Activated naive CD8-positive, alpha-beta T cell treated with anti-CD3 and anti-CD28 coated beads, Interleukin-2, amount 50 U/mL, for 24 hours (primary cell): ENCODE measurements around the gene ABHD14A.
A peak's percentile ranks its signal among the peaks of the same experiment; 100 is the strongest.

Experiments
- ATAC-seq: fragments of 150-1000 bp; cut with Tn5 transposase; one replicate; pipeline ENCODE4 v1.10.0; 2021
- DNase-seq: peaks from one replicate; pipeline ENCODE4 v3.0.0; 2021
- H3K27ac Mint-ChIP-seq: one replicate; pipeline ENCODE4 v1.8.0; 2021; ENCODE audit warnings: mild to moderate bottlenecking, mixed read lengths
- H3K27me3 Mint-ChIP-seq: one replicate; pipeline ENCODE4 v1.8.0; 2021; ENCODE audit warnings: mixed read lengths
- H3K36me3 Mint-ChIP-seq: one replicate; pipeline ENCODE4 v1.8.0; 2021; ENCODE audit warnings: low read depth, mixed read lengths
- H3K4me1 Mint-ChIP-seq: one replicate; pipeline ENCODE4 v1.8.0; 2021; ENCODE audit warnings: mixed read lengths
- H3K4me3 Mint-ChIP-seq: one replicate; pipeline ENCODE4 v1.8.0; 2021; ENCODE audit warnings: mild to moderate bottlenecking, moderate library complexity, mixed read lengths
- H3K9me3 Mint-ChIP-seq: one replicate; pipeline ENCODE4 v1.8.0; 2021; ENCODE audit warnings: mixed read lengths

ABHD14A gene

DNA sequence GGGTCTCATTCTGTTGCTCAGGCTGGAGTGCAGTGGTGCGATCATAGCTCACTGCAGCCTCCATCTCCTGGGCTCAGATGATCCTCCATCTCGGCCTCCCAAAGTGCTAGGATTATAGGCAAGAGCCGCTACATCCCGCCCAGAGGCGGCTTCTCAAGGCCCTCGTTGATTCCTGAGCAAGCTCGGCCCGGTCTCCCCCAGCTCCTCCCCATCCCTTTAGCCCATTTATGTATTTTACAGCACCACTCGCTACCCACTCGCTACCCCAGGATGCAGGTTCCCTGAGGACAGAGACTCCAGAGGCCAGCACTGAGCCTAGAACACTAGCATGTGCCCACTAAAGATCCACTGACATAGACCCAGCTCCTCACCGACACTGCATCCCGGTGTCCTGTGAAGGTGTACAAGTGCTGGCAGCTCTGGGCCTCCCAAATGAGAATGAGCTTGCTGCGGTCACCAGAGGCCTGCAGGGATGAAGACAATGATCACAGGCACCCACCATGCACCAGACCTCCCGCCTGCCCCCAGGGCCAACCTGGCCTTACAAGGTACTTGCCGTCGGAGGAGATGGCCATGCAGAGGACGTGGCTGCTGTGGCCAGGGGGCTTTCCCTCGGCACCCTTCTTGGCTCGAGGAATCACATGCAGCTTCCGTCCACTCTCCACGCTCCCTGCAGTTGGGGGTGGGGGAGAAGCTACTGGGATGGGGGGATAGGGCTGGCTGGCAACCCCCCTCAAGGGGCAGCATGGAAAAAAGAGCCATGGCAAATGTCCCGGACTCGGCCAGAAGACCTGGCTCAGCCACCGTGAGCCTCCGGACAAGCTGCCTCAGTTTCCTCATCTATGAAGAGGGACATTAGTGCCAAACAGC is 38.7 kb upstream of the ABHD14A start:
- H3K4me1 Mint-ChIP-seq = peaks cover 23% of the 10 kb centered on the region
- ATAC-seq (no peak), DNase-seq (no peak)
- peaks cover 39% of the 10 kb centered on the region for H3K36me3 Mint-ChIP-seq
- no peaks in the 10 kb centered on the region for H3K27me3 Mint-ChIP-seq
- H3K4me3 Mint-ChIP-seq = no peak overlapping the region
- no peak overlapping the region for H3K27ac Mint-ChIP-seq
- H3K9me3 Mint-ChIP-seq = no peaks in the 10 kb centered on the region

DNA sequence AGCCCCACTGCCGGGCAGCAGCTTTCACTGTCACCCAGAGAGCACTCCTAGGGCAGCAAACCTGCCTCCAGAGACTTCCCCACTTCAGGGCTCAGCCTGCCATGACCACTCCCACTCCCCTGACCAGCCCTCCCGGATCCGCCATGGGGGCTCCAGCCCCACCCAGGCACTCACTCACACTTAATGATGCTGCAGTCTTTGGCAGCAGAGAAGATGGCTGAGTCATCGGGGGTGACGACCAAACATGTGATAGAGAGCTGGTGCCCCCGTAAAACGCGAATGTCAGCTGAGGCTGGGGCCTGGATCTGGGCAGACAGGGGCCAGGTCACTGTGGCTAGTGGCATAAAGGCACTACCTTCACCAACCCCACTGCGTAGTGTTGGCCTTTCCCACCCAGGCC is 37.9 kb upstream of the ABHD14A start:
- H3K9me3 Mint-ChIP-seq = no peaks in the 10 kb centered on the region
- no peak overlapping the region for H3K27ac Mint-ChIP-seq
- DNase-seq = no peak
- H3K4me3 Mint-ChIP-seq = no peak overlapping the region
- peaks cover 33% of the 10 kb centered on the region for H3K36me3 Mint-ChIP-seq
- ATAC-seq = no peak
- H3K27me3 Mint-ChIP-seq = no peaks in the 10 kb centered on the region
- H3K4me1 Mint-ChIP-seq = peaks cover 23% of the 10 kb centered on the region

DNA sequence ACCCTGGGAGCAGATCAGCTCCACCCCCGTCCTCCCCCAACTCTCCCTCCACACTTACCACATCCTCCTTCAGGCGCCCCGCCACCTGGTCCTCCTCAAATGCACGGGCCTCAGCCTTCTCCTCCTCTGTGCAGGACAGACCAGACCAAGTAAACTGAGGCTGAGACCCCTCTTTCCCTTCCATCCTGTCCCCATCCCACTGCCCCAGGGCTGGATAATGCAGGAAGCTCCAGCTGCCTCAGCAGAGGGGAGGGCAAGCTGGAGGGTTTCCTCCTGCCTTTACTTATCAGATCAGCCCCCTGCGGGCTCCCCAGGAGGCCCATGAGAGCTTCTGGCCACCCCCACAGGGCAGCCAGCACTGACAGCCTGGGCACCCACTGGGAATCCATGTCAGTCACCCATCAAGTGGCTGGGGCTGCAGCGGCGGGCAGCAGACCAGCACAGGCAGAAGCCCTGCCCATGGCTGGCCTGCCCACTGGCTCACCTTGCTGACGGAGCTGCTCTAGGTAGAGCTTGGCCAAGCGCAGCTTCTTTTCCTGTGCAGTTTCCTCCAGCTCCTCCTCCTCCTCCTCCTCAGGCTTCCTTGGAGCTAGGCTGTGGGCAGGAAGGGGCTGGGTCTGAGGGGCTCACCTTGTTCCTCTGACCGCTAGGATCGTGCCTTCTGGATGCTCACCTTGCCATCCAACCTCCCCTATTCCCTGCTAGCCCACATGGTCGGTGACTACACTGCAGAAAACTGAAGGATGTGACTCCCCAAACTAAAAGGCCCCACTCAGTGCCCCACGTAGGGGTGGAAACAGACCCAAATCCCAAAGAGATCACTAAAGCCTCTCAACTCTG is 37.0 kb upstream of the ABHD14A start:
- DNase-seq (no peak), ATAC-seq (no peak)
- no peak overlapping the region for H3K4me3 Mint-ChIP-seq
- peaks cover 28% of the 10 kb centered on the region for H3K4me1 Mint-ChIP-seq
- no peak overlapping the region for H3K27ac Mint-ChIP-seq
- no peaks in the 10 kb centered on the region for H3K9me3 Mint-ChIP-seq
- H3K36me3 Mint-ChIP-seq = peaks cover 31% of the 10 kb centered on the region
- H3K27me3 Mint-ChIP-seq = no peaks in the 10 kb centered on the region

DNA sequence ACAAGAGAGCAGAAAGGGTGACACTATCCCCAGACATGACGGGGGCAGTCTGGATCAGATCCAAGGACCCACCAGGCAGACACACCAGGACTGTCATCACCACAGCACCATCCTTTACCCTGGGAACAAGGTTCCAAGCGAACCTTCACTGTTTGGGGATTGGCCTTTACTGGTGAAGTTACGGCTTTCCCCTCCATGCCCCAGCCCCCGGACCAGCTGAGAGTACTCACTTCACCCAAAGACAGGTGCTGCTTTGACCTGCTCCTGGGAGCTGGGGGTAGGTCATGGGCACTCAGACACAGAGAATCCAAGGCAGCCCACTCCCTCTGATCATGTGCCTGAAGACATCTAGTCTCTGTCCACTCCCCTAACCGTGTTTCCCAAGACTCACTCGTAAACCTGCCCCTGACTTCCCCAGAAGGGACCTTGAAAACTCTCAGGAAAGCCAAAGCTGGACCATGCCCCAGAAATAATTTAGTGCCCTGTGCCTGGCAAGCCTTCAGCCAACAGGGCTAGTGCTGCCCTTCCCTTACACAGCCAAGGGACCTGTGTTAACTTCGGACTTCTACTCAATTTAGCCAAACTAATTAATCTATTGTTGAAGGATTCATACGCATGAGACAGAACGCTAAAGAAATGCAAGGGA is 36.0 kb upstream of the ABHD14A start:
- Mint-ChIP-seq H3K36me3 (peaks cover 26% of the 10 kb centered on the region), H3K4me3 (peak overlapping the region; percentile 18), H3K4me1 (peaks cover 32% of the 10 kb centered on the region), H3K27me3 (no peaks in the 10 kb centered on the region), H3K9me3 (no peaks in the 10 kb centered on the region), H3K27ac (peak overlapping the region; percentile 17)
- no peak for ATAC-seq
- no peak for DNase-seq

DNA sequence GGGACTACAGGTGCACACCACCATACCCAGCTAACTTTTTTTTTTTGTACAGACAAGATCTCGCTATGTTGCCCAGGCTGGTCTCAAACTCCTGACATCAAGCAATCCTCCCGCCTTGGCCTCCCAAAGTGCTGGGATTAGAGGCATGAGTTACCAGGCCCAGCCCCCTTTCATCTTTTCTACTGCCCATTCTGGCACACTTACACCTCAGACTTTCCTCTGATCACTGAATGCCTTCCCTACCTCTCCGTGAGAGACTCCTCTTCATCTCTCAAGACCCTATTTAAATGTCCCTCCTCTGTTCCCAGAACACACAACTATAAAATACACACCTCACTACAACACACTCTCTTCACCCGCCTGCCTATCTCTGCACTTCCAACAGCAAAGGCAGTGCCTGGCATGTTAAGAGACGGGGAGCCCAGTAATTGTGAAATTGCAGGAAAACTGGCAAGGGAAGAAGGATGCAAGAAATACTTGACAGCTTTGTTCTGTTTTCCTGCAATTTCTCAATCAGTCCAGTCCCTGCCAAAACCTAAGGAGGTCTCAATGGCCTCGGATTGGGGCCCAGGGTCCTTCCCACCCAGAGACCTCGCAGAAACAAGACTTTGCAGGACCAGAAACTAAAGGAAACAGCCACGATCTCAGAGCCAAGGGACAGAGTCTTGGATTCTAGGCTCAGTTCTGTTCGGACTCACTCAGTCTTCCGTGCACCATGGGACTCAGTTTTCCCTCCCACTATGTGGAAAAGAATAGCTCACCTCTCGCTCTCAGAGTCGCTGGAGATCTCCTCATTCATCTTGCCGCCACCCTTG is 34.0 kb upstream of the ABHD14A start:
- DNase-seq = no peak
- H3K9me3 Mint-ChIP-seq = no peaks in the 10 kb centered on the region
- ATAC-seq = no peak
- H3K4me1 Mint-ChIP-seq = peaks cover 32% of the 10 kb centered on the region
- peak overlapping the region; percentile 63 for H3K27ac Mint-ChIP-seq
- no peaks in the 10 kb centered on the region for H3K27me3 Mint-ChIP-seq
- peak overlapping the region; percentile 79 for H3K4me3 Mint-ChIP-seq
- H3K36me3 Mint-ChIP-seq = peaks cover 21% of the 10 kb centered on the region

DNA sequence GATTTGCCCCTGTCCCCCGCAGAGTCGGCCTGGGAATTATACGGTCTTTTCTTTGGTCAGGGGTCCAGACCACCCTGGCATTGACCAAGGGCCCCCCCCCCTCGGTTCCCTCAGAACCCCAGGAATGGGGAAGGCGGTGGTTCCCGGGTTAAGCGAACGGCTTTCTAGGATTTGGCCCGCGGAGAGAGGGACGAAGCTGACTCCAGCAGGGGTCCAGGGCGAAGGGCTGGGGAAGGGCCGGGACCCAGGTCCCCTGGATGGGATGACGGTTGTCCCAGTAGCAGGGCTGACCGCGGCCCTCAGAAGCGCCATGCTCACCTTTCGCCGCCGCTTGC is 33.4 kb upstream of the ABHD14A start:
- Mint-ChIP-seq H3K27me3 (no peaks in the 10 kb centered on the region), H3K36me3 (peaks cover 21% of the 10 kb centered on the region), H3K4me3 (peak overlapping the region; percentile 79), H3K27ac (peak overlapping the region; percentile 63), H3K9me3 (no peaks in the 10 kb centered on the region), H3K4me1 (peaks cover 32% of the 10 kb centered on the region)
- DNase-seq = no peak
- ATAC-seq = no peak

DNA sequence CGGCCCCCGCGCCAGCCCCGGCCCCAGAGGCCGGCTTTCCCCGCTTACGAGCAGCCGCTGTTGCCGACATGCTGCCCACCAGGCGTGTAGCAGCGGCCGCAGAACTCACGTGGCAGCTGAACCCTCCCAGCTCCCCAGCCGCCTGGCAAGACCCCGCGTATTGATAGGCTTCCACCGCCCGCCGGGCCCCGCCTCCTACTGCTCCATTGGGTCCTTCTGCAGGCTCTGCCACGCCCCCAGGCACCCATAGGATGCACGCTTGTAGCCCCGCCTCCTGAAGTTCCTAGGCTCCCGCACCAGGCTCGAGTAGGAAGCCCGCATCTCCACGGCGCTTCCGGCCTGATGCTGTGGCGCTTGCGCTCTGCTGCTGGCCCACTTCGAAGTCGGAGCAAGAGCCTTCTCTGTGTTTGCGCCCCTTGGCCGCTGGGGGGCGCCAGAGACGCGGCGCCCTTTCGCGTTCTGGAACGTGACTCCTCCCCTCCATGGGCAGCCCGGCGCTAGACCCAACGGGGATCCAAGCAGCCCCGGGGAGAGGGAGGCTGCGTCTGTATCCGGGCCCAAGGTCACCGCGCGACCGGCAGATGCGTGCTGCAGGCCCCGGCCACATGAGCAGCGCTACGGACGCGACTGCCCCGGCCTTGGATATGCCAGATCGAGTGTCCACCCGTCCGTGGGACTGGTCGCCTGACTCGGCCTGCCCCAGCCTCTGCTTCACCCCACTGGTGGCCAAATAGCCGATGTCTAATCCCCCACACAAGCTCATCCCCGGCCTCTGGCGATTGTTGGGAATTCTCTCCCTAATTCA is 32.9 kb upstream of the ABHD14A start, which contains the start of the genes PARP3 and RRP9:
Gene PARP3, plus strand, starts transcription at position 566 of the 805 bp plus-strand sequence. CDS start 993 bp downstream, outside the sequence.
Gene RRP9, minus strand, starts transcription at position 107 of the 805 bp plus-strand sequence. Its CDS starts 37 bp downstream, at position 70.
- Mint-ChIP-seq H3K9me3 (no peaks in the 10 kb centered on the region), H3K27ac (peak within 1 kb of the TSS; percentile 63), H3K27me3 (no peaks in the 10 kb centered on the region), H3K4me3 (peak within 1 kb of the TSS; percentile 79), H3K36me3 (peaks cover 19% of the 10 kb centered on the region), H3K4me1 (peaks cover 32% of the 10 kb centered on the region)
- peak; percentile 93 for ATAC-seq
- peak; percentile 99 for DNase-seq

DNA sequence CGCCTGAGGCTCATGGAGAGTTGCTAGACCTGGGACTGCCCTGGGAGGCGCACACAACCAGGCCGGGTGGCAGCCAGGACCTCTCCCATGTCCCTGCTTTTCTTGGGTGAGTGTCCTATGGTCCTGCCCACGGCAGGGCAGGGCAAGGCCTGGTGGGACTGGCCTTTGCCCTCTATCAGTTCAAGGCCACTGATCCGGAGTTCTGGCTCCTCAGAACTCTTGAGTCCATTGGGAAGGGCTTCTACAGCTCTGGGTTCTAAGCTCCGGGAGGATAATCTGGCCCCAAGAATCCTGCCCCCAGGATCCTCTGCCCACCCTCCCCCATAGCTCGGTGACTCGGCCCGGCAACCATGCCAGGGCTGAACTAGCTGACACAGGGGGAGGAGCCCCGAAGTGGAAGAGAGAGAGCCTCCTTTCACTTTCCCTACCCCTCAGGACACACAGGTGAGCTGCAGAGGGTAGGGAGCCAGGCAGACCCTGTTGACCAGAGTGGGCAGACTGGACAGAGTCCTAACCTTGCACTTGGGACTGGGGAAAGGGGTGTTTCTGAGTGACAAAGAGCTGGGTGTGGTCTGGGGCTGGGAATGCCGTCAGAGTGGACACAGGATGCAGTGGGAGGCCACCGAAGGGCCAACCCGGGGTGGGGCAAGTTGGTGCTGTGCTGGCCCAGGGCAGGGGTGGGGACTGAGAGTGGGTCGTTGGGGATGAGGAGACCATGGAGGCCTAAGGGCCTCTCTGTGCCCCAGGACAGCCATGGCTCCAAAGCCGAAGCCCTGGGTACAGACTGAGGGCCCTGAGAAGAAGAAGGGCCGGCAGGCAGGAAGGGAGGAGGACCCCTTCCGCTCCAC is 32.0 kb upstream of the ABHD14A start:
- Mint-ChIP-seq H3K36me3 (peaks cover 14% of the 10 kb centered on the region), H3K4me3 (peak overlapping the region; percentile 79), H3K27me3 (no peaks in the 10 kb centered on the region), H3K4me1 (peaks cover 32% of the 10 kb centered on the region), H3K27ac (peak overlapping the region; percentile 63), H3K9me3 (no peaks in the 10 kb centered on the region)
- DNase-seq (peak; percentile 69), ATAC-seq (peak; percentile 29)

DNA sequence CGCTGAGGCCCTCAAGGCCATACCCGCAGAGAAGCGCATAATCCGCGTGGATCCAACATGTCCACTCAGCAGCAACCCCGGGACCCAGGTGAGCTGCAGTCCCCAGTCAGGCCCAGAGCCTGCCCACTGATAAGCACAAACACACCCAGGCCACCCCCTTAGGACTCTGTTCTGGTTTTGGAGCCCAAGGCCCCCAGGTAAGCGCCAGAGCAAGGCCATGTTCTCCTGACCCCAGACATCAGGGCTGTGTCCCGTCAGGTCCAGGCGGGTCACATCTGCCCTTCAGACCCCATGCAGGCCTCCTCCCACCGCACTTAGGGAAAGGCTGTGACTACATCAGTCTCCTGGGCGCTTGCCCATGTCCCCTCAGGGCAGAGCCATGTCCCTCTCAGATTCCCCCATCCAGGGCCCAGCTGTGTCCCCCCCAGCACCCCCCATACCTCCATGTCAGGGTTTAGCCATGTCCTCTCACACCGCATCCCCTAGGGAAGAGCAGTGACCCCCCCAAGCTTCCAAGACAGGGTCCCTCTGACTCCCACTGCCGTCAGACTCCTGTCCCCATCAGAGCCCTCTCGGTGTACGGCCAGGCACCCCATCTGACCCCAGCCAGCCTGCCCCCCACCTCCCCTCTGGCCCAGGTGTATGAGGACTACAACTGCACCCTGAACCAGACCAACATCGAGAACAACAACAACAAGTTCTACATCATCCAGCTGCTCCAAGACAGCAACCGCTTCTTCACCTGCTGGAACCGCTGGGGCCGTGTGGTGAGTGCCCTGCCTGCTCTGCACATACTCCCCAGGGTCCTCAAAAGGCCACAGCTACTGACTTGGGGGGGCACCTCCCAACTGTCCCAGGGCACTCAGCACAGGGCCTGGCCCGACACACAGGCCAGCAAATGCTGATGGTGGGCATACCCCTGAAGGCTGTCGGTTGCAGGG is 31.1 kb upstream of the ABHD14A start:
- Mint-ChIP-seq H3K4me3 (no peak overlapping the region), H3K27ac (peak overlapping the region; percentile 50)

DNA sequence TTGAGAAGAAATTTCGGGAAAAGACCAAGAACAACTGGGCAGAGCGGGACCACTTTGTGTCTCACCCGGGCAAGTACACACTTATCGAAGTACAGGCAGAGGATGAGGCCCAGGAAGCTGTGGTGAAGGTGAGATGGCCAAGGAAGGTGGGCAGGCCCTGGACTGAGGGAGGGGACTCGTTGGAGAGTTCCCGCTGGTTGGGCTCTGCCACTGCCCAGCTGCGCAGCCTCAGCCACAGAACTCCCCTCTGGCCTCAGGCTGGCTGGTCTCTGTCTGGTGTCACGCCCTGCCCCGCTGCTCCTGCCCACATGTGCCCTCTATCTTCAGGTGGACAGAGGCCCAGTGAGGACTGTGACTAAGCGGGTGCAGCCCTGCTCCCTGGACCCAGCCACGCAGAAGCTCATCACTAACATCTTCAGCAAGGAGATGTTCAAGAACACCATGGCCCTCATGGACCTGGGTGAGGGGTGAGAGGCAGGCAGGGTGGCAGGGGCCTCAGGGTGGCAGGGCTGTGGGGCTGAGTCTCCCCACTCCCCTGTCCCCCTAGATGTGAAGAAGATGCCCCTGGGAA is 30.3 kb upstream of the ABHD14A start:
- Mint-ChIP-seq H3K4me3 (no peak overlapping the region), H3K27ac (no peak overlapping the region), H3K36me3 (peaks cover 6% of the 10 kb centered on the region), H3K27me3 (no peaks in the 10 kb centered on the region), H3K4me1 (peaks cover 24% of the 10 kb centered on the region), H3K9me3 (no peaks in the 10 kb centered on the region)
- ATAC-seq = no peak
- DNase-seq = no peak

More for the DNA sequence above, 31.1 kb upstream of the ABHD14A start:
- H3K4me1 Mint-ChIP-seq = peaks cover 30% of the 10 kb centered on the region
- no peaks in the 10 kb centered on the region for H3K27me3 Mint-ChIP-seq
- ATAC-seq (no peak), DNase-seq (no peak)
- peaks cover 11% of the 10 kb centered on the region for H3K36me3 Mint-ChIP-seq
- no peaks in the 10 kb centered on the region for H3K9me3 Mint-ChIP-seq

DNA sequence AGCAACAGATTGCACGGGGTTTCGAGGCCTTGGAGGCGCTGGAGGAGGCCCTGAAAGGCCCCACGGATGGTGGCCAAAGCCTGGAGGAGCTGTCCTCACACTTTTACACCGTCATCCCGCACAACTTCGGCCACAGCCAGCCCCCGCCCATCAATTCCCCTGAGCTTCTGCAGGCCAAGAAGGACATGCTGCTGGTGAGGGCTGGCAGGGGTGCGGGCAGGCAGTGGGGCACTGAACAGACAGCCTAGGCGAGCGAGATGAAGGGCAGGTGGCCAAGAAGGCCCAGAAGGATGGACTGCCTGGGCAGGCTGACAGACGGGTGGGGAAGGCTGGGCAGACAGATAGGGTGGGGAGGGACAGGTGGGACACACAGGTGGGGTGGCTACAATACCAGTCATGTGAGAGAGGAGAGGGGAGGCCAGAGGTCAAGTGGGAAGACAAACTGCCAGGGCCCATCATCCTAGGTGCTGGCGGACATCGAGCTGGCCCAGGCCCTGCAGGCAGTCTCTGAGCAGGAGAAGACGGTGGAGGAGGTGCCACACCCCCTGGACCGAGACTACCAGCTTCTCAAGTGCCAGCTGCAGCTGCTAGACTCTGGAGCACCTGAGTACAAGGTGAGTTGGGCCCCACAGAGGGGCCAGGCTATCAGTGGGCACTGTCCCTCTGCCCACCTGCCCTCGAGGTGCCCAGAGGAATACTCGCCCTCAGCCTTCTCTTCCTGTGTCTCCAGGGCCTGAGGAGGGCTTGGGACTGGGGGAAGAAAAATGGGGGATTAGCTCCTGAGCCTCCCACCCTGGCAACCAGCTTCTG is 29.6 kb upstream of the ABHD14A start:
- Mint-ChIP-seq H3K4me1 (peaks cover 17% of the 10 kb centered on the region), H3K9me3 (no peaks in the 10 kb centered on the region), H3K36me3 (peaks cover 6% of the 10 kb centered on the region), H3K27ac (no peak overlapping the region), H3K4me3 (no peak overlapping the region), H3K27me3 (no peaks in the 10 kb centered on the region)
- ATAC-seq (no peak), DNase-seq (no peak)
